WTC11 (cell line): ENCODE results near the gene ARL4C. TPM values are rescaled to one million over a fixed set of nuclear protein-coding genes. Genes with fewer than 3 reads are reported as not detected.
A peak's percentile ranks its signal among the peaks of the same experiment; 100 is the strongest.

ENCODE experiments used
- ATAC-seq: fragments of 200-7000 bp; cut with Tn5 transposase; 2 replicates; pipeline ENCODE4 v1.10.0; 2021; ENCODE audit warnings: mild to moderate bottlenecking, moderate library complexity
- CTCF ChIA-PET: fragments of 300-600 bp; sonication (Branson Sonifier 250); formaldehyde crosslinking; loops from one replicate; lab custom pipeline; 2021; ENCODE audit warnings: antibody characterized with exemption; lab: Charles Lee
- POLR2A ChIA-PET: fragments of 350-600 bp; sonication (Branson Sonifier 250); formaldehyde crosslinking; loops from one replicate; lab custom pipeline; 2021; ENCODE audit warnings: antibody characterized with exemption; lab: Charles Lee
- DNase-seq: peaks from one replicate; pipeline ENCODE4 v3.0.0; 2021; ENCODE audit warnings: low spot score
- H3K27ac Mint-ChIP-seq: 2 replicates; pipeline ENCODE4 v1.8.0; 2021; ENCODE audit warnings: mixed read lengths
- H3K27me3 Mint-ChIP-seq: 2 replicates; pipeline ENCODE4 v1.8.0; 2021; ENCODE audit warnings: low read depth, mild to moderate bottlenecking, moderate library complexity, mixed read lengths
- H3K36me3 Mint-ChIP-seq: 2 replicates; pipeline ENCODE4 v1.8.0; 2021; ENCODE audit warnings: mixed read lengths
- H3K4me1 Mint-ChIP-seq: 2 replicates; pipeline ENCODE4 v1.8.0; 2022; ENCODE audit warnings: mixed read lengths
- H3K4me3 Mint-ChIP-seq: 2 replicates; pipeline ENCODE4 v1.8.0; 2021; ENCODE audit warnings: mild to moderate bottlenecking, moderate library complexity, mixed read lengths
- H3K9me3 Mint-ChIP-seq: 2 replicates; pipeline ENCODE4 v1.8.0; 2021; ENCODE audit warnings: mixed read lengths
- ATF1 ChIP-seq: sonication (generic); formaldehyde crosslinking; IDR thresholded peaks from 2 replicates; pipeline ENCODE4 v1.8.1; 2023; ENCODE audit warnings: mild to moderate bottlenecking, moderate library complexity, missing genetic modification reagents
- CREB1 ChIP-seq: sonication (generic); formaldehyde crosslinking; IDR thresholded peaks from 2 replicates; pipeline ENCODE4 v1.8.0; 2023; ENCODE audit warnings: mild to moderate bottlenecking, missing genetic modification reagents
- E2F5 ChIP-seq: sonication (generic); formaldehyde crosslinking; IDR thresholded peaks from 2 replicates; pipeline ENCODE4 v1.8.1; 2022; ENCODE audit warnings: mild to moderate bottlenecking, moderate library complexity, missing genetic modification reagents
- ELF4 ChIP-seq: sonication (generic); formaldehyde crosslinking; IDR thresholded peaks from 2 replicates; pipeline ENCODE4 v1.8.1; 2022; ENCODE audit warnings: low read depth, mild to moderate bottlenecking, moderate library complexity, missing genetic modification reagents
- FOXJ3 ChIP-seq: sonication (generic); formaldehyde crosslinking; IDR thresholded peaks from 2 replicates; pipeline ENCODE4 v1.9.0; 2021; ENCODE audit warnings: missing genetic modification reagents, mild to moderate bottlenecking, borderline replicate concordance
- FOXP1 ChIP-seq: sonication (generic); formaldehyde crosslinking; IDR thresholded peaks from 2 replicates; pipeline ENCODE4 v1.8.0; 2022; ENCODE audit warnings: missing genetic modification reagents, mild to moderate bottlenecking, moderate library complexity, borderline replicate concordance
- HMGXB4 ChIP-seq: sonication (generic); formaldehyde crosslinking; IDR thresholded peaks from 2 replicates; pipeline ENCODE4 v1.8.1; 2023; ENCODE audit warnings: mild to moderate bottlenecking, moderate library complexity, missing genetic modification reagents
- IRF1 ChIP-seq: sonication (generic); formaldehyde crosslinking; IDR thresholded peaks from 2 replicates; pipeline ENCODE4 v1.8.0; 2023; ENCODE audit warnings: missing genetic modification reagents
- JAZF1 ChIP-seq: fragments of 250-450 bp; sonication (Bioruptor Pico); IDR thresholded peaks from 2 replicates; pipeline ENCODE4 v1.9.0; 2021; ENCODE audit warnings: moderate library complexity, mild to moderate bottlenecking, inconsistent platforms
- KAT7 ChIP-seq: sonication (generic); formaldehyde crosslinking; IDR thresholded peaks from 2 replicates; pipeline ENCODE4 v1.8.1; 2023; ENCODE audit warnings: missing genetic modification reagents, mild to moderate bottlenecking, borderline replicate concordance
- MLX ChIP-seq: sonication (generic); formaldehyde crosslinking; IDR thresholded peaks from 2 replicates; pipeline ENCODE4 v1.8.1; 2023; ENCODE audit warnings: mild to moderate bottlenecking, missing genetic modification reagents, moderate library complexity
- MXD4 ChIP-seq: fragments of 250-450 bp; sonication (Bioruptor Pico); IDR thresholded peaks from 2 replicates; pipeline ENCODE4 v1.8.0; 2021; ENCODE audit warnings: mild to moderate bottlenecking, moderate library complexity, borderline replicate concordance
- MYBL2 ChIP-seq: sonication (generic); formaldehyde crosslinking; IDR thresholded peaks from 2 replicates; pipeline ENCODE4 v1.8.1; 2023; ENCODE audit warnings: mild to moderate bottlenecking, moderate library complexity, missing genetic modification reagents
- NR3C1 ChIP-seq: sonication (generic); formaldehyde crosslinking; conservative IDR thresholded peaks from 2 replicates; pipeline ENCODE4 v1.8.1; 2023; ENCODE audit warnings: low read depth, mild to moderate bottlenecking, missing genetic modification reagents
- PRDM15 ChIP-seq: sonication (generic); formaldehyde crosslinking; IDR thresholded peaks from 2 replicates; pipeline ENCODE4 v1.8.0; 2022; ENCODE audit warnings: missing genetic modification reagents
- SMAD3 ChIP-seq: sonication (generic); formaldehyde crosslinking; IDR thresholded peaks from 2 replicates; pipeline ENCODE4 v1.8.0; 2022; ENCODE audit warnings: missing genetic modification reagents, mild to moderate bottlenecking, borderline replicate concordance
- SP1 ChIP-seq: sonication (generic); formaldehyde crosslinking; conservative IDR thresholded peaks from 2 replicates; pipeline ENCODE4 v1.8.1; 2022; ENCODE audit warnings: missing genetic modification reagents
- TCF7 ChIP-seq: sonication (generic); formaldehyde crosslinking; IDR thresholded peaks from 2 replicates; pipeline ENCODE4 v1.8.0; 2022; ENCODE audit warnings: mild to moderate bottlenecking, low read depth, missing genetic modification reagents, moderate library complexity
- TEAD1 ChIP-seq: sonication (generic); formaldehyde crosslinking; IDR thresholded peaks from 2 replicates; pipeline ENCODE4 v1.8.0; 2022; ENCODE audit warnings: mild to moderate bottlenecking, missing genetic modification reagents
- USF2 ChIP-seq: sonication (generic); formaldehyde crosslinking; IDR thresholded peaks from 2 replicates; pipeline ENCODE4 v1.8.1; 2023; ENCODE audit warnings: mild to moderate bottlenecking, missing genetic modification reagents, moderate library complexity
- ZNF121 ChIP-seq: sonication (generic); formaldehyde crosslinking; IDR thresholded peaks from 2 replicates; pipeline ENCODE4 v1.8.0; 2023; ENCODE audit warnings: missing genetic modification reagents
- ZNF232 ChIP-seq: sonication (generic); formaldehyde crosslinking; IDR thresholded peaks from 2 replicates; pipeline ENCODE4 v1.8.0; 2022; ENCODE audit warnings: mild to moderate bottlenecking, missing genetic modification reagents
- ZNF423 ChIP-seq: fragments of 250-450 bp; sonication (Bioruptor Pico); IDR thresholded peaks from 2 replicates; pipeline ENCODE4 v2.1.2; 2022; ENCODE audit warnings: mild to moderate bottlenecking, moderate library complexity
- total RNA-seq: library from RNA; stranded (reverse); gene quantifications from 3 replicates; pipeline ENCODE4 v1.2.3, GENCODE V29; 2021

The ARL4C gene
- total RNA-seq, 1 experiment from 2014 or later: 10.6 TPM

GRCh38 chr2:234495251-234496054 lies 1.4 kb downstream of the ARL4C start:
- Mint-ChIP-seq H3K4me1 (peaks cover 32% of the 10 kb centered on the region), H3K27ac (peak overlapping the region; percentile 12), H3K9me3 (no peaks in the 10 kb centered on the region), H3K4me3 (peak overlapping the region; percentile 85), H3K27me3 (peaks cover 30% of the 10 kb centered on the region), H3K36me3 (no peaks in the 10 kb centered on the region)
- CTCF ChIA-PET: interaction anchor here (0.7 to 3.6 kb wide), 8 partner anchors 29 to 621 kb away, joined by 3 to 29 read pairs (median 4); partner anchors contain the start of gene SH3BP4
- peak; percentile 24 for ATAC-seq
- peak; percentile 53 for DNase-seq
- POLR2A ChIA-PET: interaction anchor here (0.8 to 1.1 kb wide), 2 partner anchors 47 to 583 kb away, joined by 3 to 4 read pairs; no protein-coding TSS in a partner anchor
- TF ChIP-seq HMGXB4 (CRISPR knock-in tag): no peak
- no peak for TF ChIP-seq SMAD3 (CRISPR knock-in tag)
- no peak for TF ChIP-seq ATF1
- no peak for TF ChIP-seq MLX (CRISPR knock-in tag)
- TF ChIP-seq ZNF423 (CRISPR knock-in tag): peak; percentile 30; the same call in 1 of the 2 replicates
- TF ChIP-seq PRDM15: no peak
- TF ChIP-seq FOXP1 (CRISPR knock-in tag): peak; percentile 7; the same call in 1 of the 2 replicates
- TF ChIP-seq FOXJ3: no peak
- TF ChIP-seq KAT7: no peak
- peak; percentile 27; the same call in 1 of the 2 replicates for TF ChIP-seq TEAD1 (CRISPR knock-in tag)
- no peak for TF ChIP-seq CREB1 (CRISPR knock-in tag)
- TF ChIP-seq MYBL2 (CRISPR knock-in tag): 0 out of 2 replicates have a peak, but pooled peaks have one; percentile 44
- TF ChIP-seq USF2 (CRISPR knock-in tag): no peak
- TF ChIP-seq ZNF121: no peak
- TF ChIP-seq MXD4: no peak
- peak; percentile 47; the same call in 1 of the 2 replicates for TF ChIP-seq ZNF232 (CRISPR knock-in tag)
- no peak for TF ChIP-seq JAZF1 (CRISPR knock-in tag)
- TF ChIP-seq IRF1 (CRISPR knock-in tag): no peak
- TF ChIP-seq TCF7 (CRISPR knock-in tag): no peak
- TF ChIP-seq SP1 (CRISPR knock-in tag): 0 out of 2 replicates have a peak, but pooled peaks have one; percentile 41
- no peak for TF ChIP-seq ELF4 (CRISPR knock-in tag)
- TF ChIP-seq E2F5: no peak
- TF ChIP-seq NR3C1 (CRISPR knock-in tag): no peak
